ENCODE results near the gene SIGLEC11. TPM values are rescaled to one million over a fixed set of nuclear protein-coding genes. Genes with fewer than 3 reads are reported as not detected.
A peak's percentile ranks its signal among the peaks of the same experiment; 100 is the strongest.
"Not testable (repeated sequence)": the region's sequence is repeated elsewhere in the genome, so short reads cannot be mapped to it uniquely, and the experiment has no call there.

Gene SIGLEC11
- total and polyA plus RNA-seq, 5 experiments from 2014 or later = not detected

DNA sequence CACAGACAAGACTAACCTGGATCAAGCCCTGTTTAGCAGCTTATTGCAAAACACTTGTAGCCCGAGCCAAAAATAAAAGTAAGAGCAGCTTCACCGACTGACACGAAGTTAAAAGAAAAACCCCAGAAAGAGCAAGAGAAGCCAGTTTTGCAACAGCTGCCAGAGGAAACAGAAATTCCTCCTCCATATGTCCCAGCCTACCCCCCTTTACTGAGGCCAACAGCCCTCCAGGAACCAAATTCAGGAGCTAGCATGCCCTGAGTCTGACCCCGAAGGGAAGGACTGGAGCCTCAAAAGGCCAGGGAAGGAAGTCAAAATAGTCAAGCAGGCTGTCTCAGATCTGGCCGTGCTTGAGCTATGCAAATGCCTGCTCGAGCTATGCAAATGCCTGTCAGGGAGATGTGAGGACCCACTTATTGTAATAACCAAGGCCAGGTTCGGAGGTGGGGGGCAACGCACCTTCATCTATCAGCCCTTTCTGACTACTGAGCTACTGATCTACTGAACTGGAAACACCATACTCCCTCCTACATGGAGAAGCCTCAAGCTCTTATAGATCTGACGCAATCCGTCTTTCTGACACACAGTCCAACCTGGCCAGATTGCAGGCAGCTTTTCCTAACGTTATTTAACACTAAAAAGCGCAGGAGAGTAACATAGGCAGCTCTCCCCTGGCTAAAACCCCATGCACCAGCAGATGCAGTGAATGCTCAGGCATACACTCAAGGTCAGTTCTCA is 6.7 kb downstream of the SIGLEC11 start:
- H3K27ac Mint-ChIP-seq = no peak overlapping the region
- ATAC-seq = no peak

DNA sequence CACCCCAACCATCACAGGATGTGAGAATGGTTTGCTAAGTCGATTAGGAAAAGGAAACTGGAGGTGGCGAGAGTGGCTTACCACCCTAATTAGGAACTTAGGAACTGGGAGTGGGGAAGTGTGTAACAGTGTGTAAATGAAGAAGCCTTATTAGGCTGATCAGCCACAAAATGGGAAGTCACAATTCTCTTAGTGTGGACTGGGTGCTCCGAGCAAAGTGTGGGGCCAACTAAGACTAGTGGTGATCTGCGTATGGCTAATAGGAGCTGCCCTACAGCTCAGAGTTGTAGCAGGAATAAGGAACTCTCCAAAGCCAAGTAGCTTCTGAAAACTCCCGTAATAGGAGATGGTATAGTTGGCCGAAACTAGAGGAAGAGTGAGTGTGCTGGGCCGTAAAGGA is 7.6 kb downstream of the SIGLEC11 start:
- no peaks in the 10 kb centered on the region for H3K36me3 Mint-ChIP-seq
- peaks cover 0 to 2% (median 0%) of the 10 kb centered on the region in 9 donors for H3K9me3 Mint-ChIP-seq
- no peak for DNase-seq
- H3K4me3 Mint-ChIP-seq = no peak overlapping the region
- H3K4me1 Mint-ChIP-seq = peaks cover 0 to 11% (median 7%) of the 10 kb centered on the region in 4 donors
- ATAC-seq = no peak
- POLR2A ChIA-PET = no interaction called here
- H3K27ac Mint-ChIP-seq = peak overlapping the region in 2 of 10 donors; percentile 29 to 58
- peaks cover 8 to 45% (median 20%) of the 10 kb centered on the region in 5 donors for H3K27me3 Mint-ChIP-seq

More for the DNA sequence above, 6.7 kb downstream of the SIGLEC11 start:
- Mint-ChIP-seq H3K9me3 (peaks cover 0 to 2% (median 0%) of the 10 kb centered on the region in 9 donors), H3K27me3 (peaks cover 8 to 45% (median 20%) of the 10 kb centered on the region in 5 donors), H3K4me3 (no peak overlapping the region), H3K36me3 (no peaks in the 10 kb centered on the region), H3K4me1 (peaks cover 0 to 11% (median 7%) of the 10 kb centered on the region in 4 donors)
- DNase-seq = no peak
- POLR2A ChIA-PET = no interaction called here

DNA sequence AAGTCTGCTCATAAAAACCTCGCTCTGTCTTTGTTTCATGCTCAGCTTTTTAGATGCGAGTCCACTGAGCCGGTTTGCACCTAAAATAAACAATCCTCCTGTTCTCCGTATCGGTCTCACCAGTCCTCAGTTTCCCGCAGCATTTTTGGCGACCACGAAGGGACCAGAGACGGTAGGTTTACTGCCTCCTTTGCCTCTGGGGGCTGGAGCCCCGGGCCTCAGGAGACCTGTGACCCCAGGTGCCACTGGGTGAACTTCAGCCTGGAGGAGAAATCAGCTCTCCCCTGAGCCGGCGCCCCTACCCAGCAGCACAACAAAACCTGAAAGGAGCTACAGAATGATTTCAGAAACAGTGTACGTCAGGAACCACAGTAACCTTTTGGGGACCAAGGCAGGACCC is 8.1 kb downstream of the SIGLEC11 start:
- POLR2A ChIA-PET = no interaction called here
- Mint-ChIP-seq H3K4me1 (peaks cover 0 to 11% (median 7%) of the 10 kb centered on the region in 4 donors), H3K36me3 (no peaks in the 10 kb centered on the region), H3K4me3 (no peak overlapping the region), H3K9me3 (peaks cover 0 to under 1% (median 0%) of the 10 kb centered on the region in 9 donors), H3K27me3 (peaks cover 8 to 45% (median 18%) of the 10 kb centered on the region in 5 donors), H3K27ac (peak overlapping the region in 1 of 10 donors; percentile 29)
- ATAC-seq (no peak), DNase-seq (peak in 1 of 10 donors; percentile 15)

DNA sequence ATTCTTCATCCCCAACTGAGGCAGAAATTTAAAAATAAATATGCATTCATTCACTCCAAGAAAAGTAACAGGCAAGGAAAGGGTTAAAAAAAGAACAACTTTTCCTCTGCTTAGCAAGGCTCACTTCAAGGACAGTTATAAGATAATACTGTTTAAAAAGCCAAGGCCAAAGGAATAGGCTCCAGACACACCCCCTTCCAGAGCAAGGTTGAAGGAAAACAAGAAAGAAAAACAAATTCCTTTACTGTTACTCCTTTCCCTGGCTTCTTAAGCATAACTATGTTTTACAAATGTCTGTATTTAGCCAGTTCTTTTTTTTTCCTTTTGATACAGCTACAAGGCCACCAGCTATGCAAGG is 8.5 kb downstream of the SIGLEC11 start:
- Mint-ChIP-seq H3K27me3 (peaks cover 8 to 45% (median 18%) of the 10 kb centered on the region in 5 donors), H3K9me3 (no peaks in the 10 kb centered on the region), H3K4me3 (no peak overlapping the region), H3K27ac (no peak overlapping the region), H3K4me1 (peaks cover 0 to 11% (median 7%) of the 10 kb centered on the region in 4 donors), H3K36me3 (no peaks in the 10 kb centered on the region)
- DNase-seq (no peak), ATAC-seq (no peak)
- POLR2A ChIA-PET = no interaction called here

DNA sequence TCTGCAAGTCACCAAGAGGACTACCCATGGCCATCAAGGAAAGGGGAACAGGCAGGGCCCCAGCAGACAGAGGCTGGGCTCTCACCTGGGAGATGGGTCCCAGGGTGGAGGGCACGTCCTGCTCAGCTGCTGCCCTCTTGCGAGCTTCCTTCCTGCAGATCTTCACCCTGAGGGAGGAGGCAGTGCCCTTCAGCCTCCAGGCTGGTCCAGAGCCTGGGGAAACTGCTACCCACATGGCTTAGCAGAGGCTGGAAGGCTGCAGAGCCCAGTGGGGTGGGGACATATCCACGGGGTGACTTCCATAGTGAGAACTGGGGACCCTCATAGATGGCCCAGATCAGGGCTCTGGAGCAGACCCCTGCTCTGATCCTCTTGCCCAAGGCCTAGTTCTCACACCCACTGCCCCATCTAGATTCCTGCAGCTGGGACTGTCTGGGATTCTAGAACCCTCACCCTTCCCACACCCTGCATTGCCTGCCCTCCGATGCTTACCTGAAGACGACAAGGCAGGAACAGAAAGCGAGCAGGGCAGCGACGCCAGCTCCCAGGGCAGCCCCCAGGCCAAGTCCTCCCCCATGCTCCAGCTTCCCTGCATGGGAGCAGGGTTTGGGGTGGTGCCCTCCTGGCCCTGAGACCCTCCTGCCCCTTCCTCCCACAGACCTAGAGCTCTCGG is 9.0 kb downstream of the SIGLEC11 start:
- no peaks in the 10 kb centered on the region for H3K36me3 Mint-ChIP-seq
- POLR2A ChIA-PET = no interaction called here
- peaks cover 8 to 45% (median 19%) of the 10 kb centered on the region in 5 donors for H3K27me3 Mint-ChIP-seq
- H3K4me3 Mint-ChIP-seq = no peak overlapping the region
- no peaks in the 10 kb centered on the region for H3K9me3 Mint-ChIP-seq
- H3K4me1 Mint-ChIP-seq = peaks cover 0 to 11% (median 7%) of the 10 kb centered on the region in 4 donors
- no peak overlapping the region for H3K27ac Mint-ChIP-seq
- DNase-seq (peak in 1 of 10 donors; percentile 36), ATAC-seq (no peak)

DNA sequence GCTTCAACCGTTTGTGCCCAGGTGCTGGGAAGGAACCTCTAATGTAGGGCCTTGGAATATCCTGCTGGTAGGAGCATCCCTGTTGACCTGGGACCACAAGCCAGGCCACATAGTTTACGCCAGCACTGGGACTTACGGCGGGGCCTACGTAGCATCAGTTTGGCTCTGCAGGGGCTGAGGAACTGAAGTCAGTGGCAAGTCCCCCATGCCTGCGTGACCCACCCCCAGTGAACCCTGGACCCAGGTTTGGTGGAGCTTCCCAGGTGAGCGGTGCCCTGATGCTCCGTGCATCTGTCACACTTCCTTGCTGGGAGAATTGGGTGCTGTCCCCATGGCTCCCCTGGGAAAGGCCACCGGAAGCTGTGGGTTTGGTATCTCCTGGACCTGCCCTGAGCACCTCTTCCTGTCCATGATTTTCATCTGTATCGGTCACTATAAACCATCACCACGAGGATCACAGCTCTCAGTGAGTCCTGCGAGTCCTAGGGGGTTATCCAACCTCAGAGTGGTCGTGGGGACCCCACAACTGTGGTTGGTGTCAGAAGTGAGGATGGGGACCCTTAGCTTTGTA is 9.9 kb downstream of the SIGLEC11 start:
- peaks cover 8 to 45% (median 18%) of the 10 kb centered on the region in 5 donors for H3K27me3 Mint-ChIP-seq
- DNase-seq (peak in 1 of 10 donors; percentile 21), ATAC-seq (no peak)
- peaks cover 0 to 11% (median 7%) of the 10 kb centered on the region in 4 donors for H3K4me1 Mint-ChIP-seq
- POLR2A ChIA-PET = no interaction called here
- H3K27ac Mint-ChIP-seq = peak overlapping the region in 1 of 10 donors; percentile 54
- H3K4me3 Mint-ChIP-seq = no peak overlapping the region
- H3K9me3 Mint-ChIP-seq = no peaks in the 10 kb centered on the region
- H3K36me3 Mint-ChIP-seq = no peaks in the 10 kb centered on the region

DNA sequence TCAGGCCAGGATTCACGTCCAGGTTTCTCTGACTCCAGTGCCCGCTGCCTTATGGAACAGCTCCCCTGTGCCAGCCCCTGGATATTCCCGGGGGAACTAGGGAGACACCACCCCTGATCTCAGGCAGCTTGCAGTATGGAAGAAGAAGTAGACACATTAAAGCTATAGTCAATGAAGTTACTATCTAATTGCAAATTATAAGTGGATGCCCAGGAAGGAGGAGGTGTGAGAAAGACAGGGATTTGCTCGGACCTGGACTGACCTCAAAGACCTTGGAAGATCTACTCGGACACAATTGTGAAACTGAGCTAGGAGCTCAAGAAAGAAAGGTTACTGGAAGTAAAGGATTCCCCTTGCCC is 10.4 kb downstream of the SIGLEC11 start:
- Mint-ChIP-seq H3K9me3 (no peaks in the 10 kb centered on the region), H3K4me3 (no peak overlapping the region), H3K27ac (no peak overlapping the region), H3K27me3 (peaks cover 7 to 45% (median 17%) of the 10 kb centered on the region in 5 donors), H3K4me1 (peaks cover 0 to 11% (median 7%) of the 10 kb centered on the region in 4 donors), H3K36me3 (no peaks in the 10 kb centered on the region)
- DNase-seq (peak in 1 of 10 donors; percentile 8), ATAC-seq (no peak)
- POLR2A ChIA-PET = no interaction called here

DNA sequence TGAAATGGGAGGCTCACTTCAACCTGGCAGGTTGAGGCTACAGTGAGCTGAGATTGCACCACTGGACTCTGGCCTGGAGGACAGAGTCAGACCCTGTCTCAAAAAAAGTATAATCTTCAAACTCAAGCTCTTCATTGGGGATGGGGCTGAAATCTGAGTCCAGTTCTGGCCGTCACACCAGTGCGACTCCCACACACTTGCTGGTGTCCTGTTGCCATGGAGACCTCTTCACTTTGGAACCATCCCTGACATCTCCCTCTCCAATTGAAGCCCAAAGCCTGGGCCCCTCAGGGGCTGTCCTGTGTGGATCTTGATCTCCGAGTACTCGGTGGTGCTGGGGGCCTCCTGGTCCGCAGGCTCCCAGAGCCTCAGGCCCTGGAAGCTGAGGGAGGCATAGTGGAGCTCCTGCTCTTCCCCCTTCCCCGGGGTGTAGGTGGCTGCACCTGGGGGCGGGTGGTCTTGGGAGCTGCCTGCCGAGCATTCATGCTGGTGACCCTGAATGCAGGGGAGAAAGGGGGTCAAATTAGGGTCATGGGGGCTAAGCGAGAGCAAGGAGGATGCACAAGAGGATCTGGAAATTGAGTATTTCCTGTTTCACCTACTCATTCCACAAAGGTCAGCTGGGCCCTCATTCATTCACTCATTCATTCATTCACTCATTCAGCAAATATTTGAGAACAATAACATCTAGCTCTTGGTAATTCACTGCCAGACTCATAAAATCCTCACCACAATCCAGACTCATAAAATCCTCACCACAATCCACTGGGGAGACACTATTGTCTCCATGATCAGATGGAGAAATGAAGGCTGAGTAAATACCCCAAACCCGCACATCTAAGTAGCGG is 11.0 kb downstream of the SIGLEC11 start:
- peaks cover 0 to 11% (median 7%) of the 10 kb centered on the region in 4 donors for H3K4me1 Mint-ChIP-seq
- peak in 1 of 10 donors; percentile 15 for DNase-seq
- H3K27me3 Mint-ChIP-seq = peaks cover 11 to 45% (median 17%) of the 10 kb centered on the region in 5 donors
- H3K9me3 Mint-ChIP-seq = no peaks in the 10 kb centered on the region
- ATAC-seq = no peak
- H3K4me3 Mint-ChIP-seq = no peak overlapping the region
- H3K27ac Mint-ChIP-seq = peak overlapping the region in 1 of 10 donors; percentile 4
- POLR2A ChIA-PET = no interaction called here
- no peaks in the 10 kb centered on the region for H3K36me3 Mint-ChIP-seq

DNA sequence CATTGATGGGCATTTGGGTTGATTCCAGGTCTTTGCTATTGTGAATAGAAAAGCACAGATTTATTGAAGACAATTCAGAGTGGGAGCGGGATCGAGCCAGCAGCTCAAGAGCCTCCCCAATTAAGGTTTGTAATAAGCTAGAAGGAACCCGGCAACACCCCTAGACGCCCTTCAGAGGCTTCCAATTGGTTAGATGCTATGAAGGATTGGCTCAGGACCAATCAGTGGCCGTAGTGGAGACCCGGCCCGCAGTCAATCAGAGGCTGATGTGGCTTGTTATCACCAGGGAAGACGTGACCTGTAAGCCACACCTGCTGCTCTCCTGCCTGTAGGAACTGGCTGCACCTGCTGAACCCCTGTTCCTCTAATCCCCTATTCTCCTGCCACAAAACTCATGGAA is 14.6 kb downstream of the SIGLEC11 start:
- Mint-ChIP-seq H3K27ac (no peak overlapping the region), H3K27me3 (peaks cover 7 to 27% (median 13%) of the 10 kb centered on the region in 5 donors), H3K36me3 (no peaks in the 10 kb centered on the region), H3K4me3 (no peak overlapping the region), H3K4me1 (peaks cover 0 to 2% (median under 1%) of the 10 kb centered on the region in 4 donors), H3K9me3 (no peaks in the 10 kb centered on the region)
- ATAC-seq (no peak), DNase-seq (no peak)
- POLR2A ChIA-PET = no interaction called here

DNA sequence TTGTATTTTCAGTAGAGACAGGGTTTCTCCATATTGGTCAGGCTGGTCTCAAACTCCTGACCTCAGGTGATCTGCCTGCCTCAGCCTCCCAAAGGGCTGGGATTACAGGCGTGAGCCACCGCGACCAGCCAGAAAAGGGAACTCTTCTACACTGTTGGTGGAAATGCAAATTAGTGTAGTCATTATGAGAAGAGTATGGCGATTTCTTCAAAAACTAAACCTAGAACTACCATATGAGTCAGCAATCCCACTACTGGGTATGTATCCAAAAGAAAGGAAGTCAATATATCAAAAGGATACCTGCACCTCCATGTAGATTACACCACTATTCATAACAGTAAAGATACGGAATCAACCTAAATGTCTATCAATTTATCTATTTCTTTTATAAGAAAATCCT is 16.4 kb downstream of the SIGLEC11 start:
- H3K36me3 Mint-ChIP-seq, POLR2A ChIA-PET: not testable (repeated sequence)
- H3K4me1 Mint-ChIP-seq = peaks cover 0 to 12% (median 7%) of the 10 kb centered on the region in 4 donors

DNA sequence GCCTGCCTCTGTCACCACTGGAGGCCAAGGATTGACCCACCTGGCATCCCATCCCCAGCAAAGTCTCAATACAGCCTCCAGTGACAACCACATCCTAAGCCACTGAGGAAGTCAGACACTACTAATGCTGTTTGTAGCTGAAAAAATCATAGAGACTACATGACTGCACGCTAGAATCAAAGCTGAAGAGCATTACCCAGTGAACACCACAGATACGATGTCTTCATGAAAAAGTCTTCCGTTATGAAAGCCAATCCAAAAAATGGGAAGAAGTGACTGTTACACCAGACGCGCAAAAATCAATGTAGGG is 20.5 kb downstream of the SIGLEC11 start:
- peaks cover 0 to 11% (median 4%) of the 10 kb centered on the region in 5 donors for H3K27me3 Mint-ChIP-seq
- no peaks in the 10 kb centered on the region for H3K9me3 Mint-ChIP-seq
- peaks cover 0 to 19% (median 9%) of the 10 kb centered on the region in 4 donors for H3K4me1 Mint-ChIP-seq
- ATAC-seq (peak in 1 of 2 donors; percentile 42), DNase-seq (peak in 3 of 10 donors; percentile 4 to 37 (median 15))
- no peaks in the 10 kb centered on the region for H3K36me3 Mint-ChIP-seq
- POLR2A ChIA-PET = no interaction called here
- H3K27ac Mint-ChIP-seq = peak overlapping the region in 2 of 10 donors; percentile 3 to 29
- H3K4me3 Mint-ChIP-seq = peak overlapping the region in 5 of 10 donors; percentile 3 to 54 (median 30)

More for the DNA sequence above, 16.4 kb downstream of the SIGLEC11 start:
- not testable (repeated sequence) for H3K27ac Mint-ChIP-seq, H3K4me3 Mint-ChIP-seq, DNase-seq, ATAC-seq, H3K9me3 Mint-ChIP-seq
- H3K27me3 Mint-ChIP-seq = peaks cover 4 to 14% (median 5%) of the 10 kb centered on the region in 5 donors
